HCT116 (cell line): ENCODE data around the gene PLA2G15. TPM values are rescaled to one million over a fixed set of nuclear protein-coding genes. Genes with fewer than 3 reads are reported as not detected.

Experiments used
- ATAC-seq: fragments of 200-7000 bp; cut with Tn5 transposase; 2 replicates; pipeline ENCODE4 v1.9.1; 2020; ENCODE audit warnings: mild to moderate bottlenecking, moderate library complexity
- BruUV-seq: library from RNA; stranded (reverse); fragments of 400-500 nt; replicated peaks from 2 replicates; lab custom pipeline; 2021; lab: Mats Ljungman, UMichigan
- CTCF ChIA-PET: fragments of 300-600 bp; sonication (Branson Sonifier 250); formaldehyde crosslinking; loops from one replicate; lab custom pipeline; 2021; ENCODE audit warnings: antibody characterized with exemption; lab: Charles Lee
- POLR2A ChIA-PET: fragments of 300-600, 350-600 bp; sonication (Branson Sonifier 250); formaldehyde crosslinking; loops from one replicate; lab custom pipeline; 2021; ENCODE audit warnings: antibody characterized with exemption; lab: Charles Lee
- RAD21 ChIA-PET, 2 experiments: fragments of 300-600 bp; sonication (Branson Sonifier 250); formaldehyde crosslinking; loops; one replicate each; lab custom pipeline; 2023; ENCODE audit warnings: low total read pairs in 2 of 2; ENCODE audit not compliant: uncharacterized antibody in 2 of 2, unreplicated experiment in 2 of 2, low non-redundant PET in 1 of 2; lab: Charles Lee
- DNase-seq: peaks from one replicate; pipeline ENCODE4 v3.0.0-alpha.2; 2010; ENCODE audit warnings: low read depth, low spot score
- H2AFZ ChIP-seq: fragments of 200-600 bp; shearing (Covaris generic), sonication (generic); 2 replicates; pipeline ENCODE4 v1.6.1; 2017; ENCODE audit warnings: low read depth, mixed run types, mixed read lengths, antibody characterized with exemption, low read length; ENCODE audit not compliant: poor library complexity, severe bottlenecking
- H3K27ac ChIP-seq: 2 replicates; pipeline ENCODE4 v1.5.1; 2012; ENCODE audit warnings: low read depth, low read length
- H3K27me3 ChIP-seq: fragments of 200-600 bp; sonication (generic); 2 replicates; pipeline ENCODE4 v1.6.1; 2016; ENCODE audit warnings: mixed run types, low read length, mixed read lengths; ENCODE audit not compliant: insufficient read depth
- H3K36me3 ChIP-seq, 2 experiments: fragments of 200-500 bp in 1 of 2; fragments of 200-600 bp in 1 of 2; sonication (Bioruptor generic) in 1 of 2; sonication (generic) in 1 of 2; 2 replicates each; pipeline versions ENCODE4 v1.5.1 to v1.6.1; 2014 to 2016; ENCODE audit warnings: low read length in 2 of 2, inconsistent platforms in 1 of 2, mixed read lengths in 1 of 2, mixed run types in 1 of 2; ENCODE audit not compliant: insufficient read depth in 2 of 2, control insufficient read depth in 1 of 2
- H3K4me1 ChIP-seq, 2 experiments: fragments of 200-600 bp in 1 of 2; sonication (generic) in 1 of 2; 2 replicates each; pipeline versions ENCODE4 v1.5.1 to v1.6.1; 2012 to 2017; ENCODE audit warnings: low read length in 2 of 2, inconsistent platforms in 1 of 2, mild to moderate bottlenecking in 1 of 2, mixed read lengths in 1 of 2, mixed run types in 1 of 2, moderate library complexity in 1 of 2; ENCODE audit not compliant: insufficient read depth in 2 of 2, control insufficient read depth in 1 of 2
- H3K4me2 ChIP-seq: fragments of 200-600 bp; sonication (generic); 2 replicates; pipeline ENCODE4 v1.6.1; 2017; ENCODE audit warnings: mixed run types, low read length, mixed read lengths
- H3K4me3 ChIP-seq, 2 experiments: fragments of 200-600 bp in 1 of 2; sonication (generic) in 1 of 2; replicated peaks in 1 of 2; 2 replicates each; pipeline ENCODE4 v1.5.1; 2011 to 2016; ENCODE audit warnings: low read length in 2 of 2, control low read depth in 1 of 2, low read depth in 1 of 2, mild to moderate bottlenecking in 1 of 2, mixed read lengths in 1 of 2, mixed run types in 1 of 2
- H3K79me2 ChIP-seq: fragments of 200-600 bp; sonication (generic); 2 replicates; pipeline ENCODE4 v1.6.1; 2017; ENCODE audit warnings: mild to moderate bottlenecking, mixed run types, low read length, moderate library complexity, mixed read lengths; ENCODE audit not compliant: insufficient read depth
- H3K9ac ChIP-seq: fragments of 200-600 bp; sonication (generic); 2 replicates; pipeline ENCODE4 v1.6.1; 2016; ENCODE audit warnings: low read length, mixed read lengths
- H3K9me2 ChIP-seq: fragments of 200-600 bp; sonication (generic), shearing (Covaris generic); 2 replicates; pipeline ENCODE4 v1.6.1; 2017; ENCODE audit warnings: mixed run types, mild to moderate bottlenecking, moderate library complexity; ENCODE audit not compliant: insufficient read depth
- H3K9me3 ChIP-seq, 2 experiments: fragments of 200-500 bp in 1 of 2; fragments of 200-600 bp in 1 of 2; sonication (Bioruptor generic) in 1 of 2; sonication (generic) in 1 of 2; 2 replicates each; pipeline ENCODE4 v1.6.1; 2014 to 2017; ENCODE audit warnings: low read length in 2 of 2, mixed read lengths in 2 of 2, inconsistent platforms in 1 of 2, low read depth in 1 of 2, mild to moderate bottlenecking in 1 of 2, mixed run types in 1 of 2, moderate library complexity in 1 of 2; ENCODE audit not compliant: control insufficient read depth in 1 of 2, insufficient read depth in 1 of 2
- H4K20me1 ChIP-seq: fragments of 200-600 bp; sonication (generic), shearing (Covaris generic); 2 replicates; pipeline ENCODE4 v1.6.1; 2017; ENCODE audit warnings: mixed run types, mild to moderate bottlenecking, moderate library complexity; ENCODE audit not compliant: insufficient read depth
- ATF3 ChIP-seq: IDR thresholded peaks from 2 replicates; pipeline ENCODE4 v1.6.1; 2012
- CEBPB ChIP-seq: IDR thresholded peaks from 2 replicates; pipeline ENCODE4 v1.6.1; 2012; ENCODE audit warnings: low read depth
- CTCF ChIP-seq, 3 experiments: fragments of 200-600 bp in 1 of 3; sonication (generic) in 1 of 3; IDR thresholded peaks in 2 of 3; conservative IDR thresholded peaks in 1 of 3; 2 replicates each; pipeline ENCODE4 v1.5.1; 2012 to 2017; ENCODE audit warnings: low read depth in 2 of 3, low read length in 2 of 3, antibody characterized with exemption in 1 of 3, borderline replicate concordance in 1 of 3, control low read depth in 1 of 3, mild to moderate bottlenecking in 1 of 3, mixed read lengths in 1 of 3, mixed run types in 1 of 3, moderate library complexity in 1 of 3; ENCODE audit not compliant: insufficient read depth in 1 of 3
- EGR1 ChIP-seq: IDR thresholded peaks from 2 replicates; pipeline ENCODE4 v1.6.1; 2012; ENCODE audit warnings: low read depth
- ELF1 ChIP-seq: IDR thresholded peaks from 2 replicates; pipeline ENCODE4 v1.6.1; 2012; ENCODE audit warnings: low read depth, borderline replicate concordance
- EZH2 ChIP-seq: fragments of 200-600 bp; sonication (generic); IDR thresholded peaks from 2 replicates; pipeline ENCODE4 v1.6.1; 2017; ENCODE audit warnings: antibody characterized with exemption, mixed run types
- EZH2phosphoT487 ChIP-seq: fragments of 200-600 bp; IDR thresholded peaks from 2 replicates; pipeline ENCODE4 v1.6.1; 2018; ENCODE audit warnings: antibody characterized with exemption, borderline replicate concordance
- FOSL1 ChIP-seq: IDR thresholded peaks from 2 replicates; pipeline ENCODE4 v1.6.1; 2012; ENCODE audit warnings: low read depth
- MAX ChIP-seq: IDR thresholded peaks from 2 replicates; pipeline ENCODE4 v1.6.1; 2012
- POLR2AphosphoS5 ChIP-seq: IDR thresholded peaks from 2 replicates; pipeline ENCODE4 v1.6.1; 2011; ENCODE audit warnings: mild to moderate bottlenecking, low read depth, low read length, moderate library complexity
- REST ChIP-seq: IDR thresholded peaks from 2 replicates; pipeline ENCODE4 v1.6.1; 2012; ENCODE audit warnings: low read depth
- SIN3A ChIP-seq: IDR thresholded peaks from 2 replicates; pipeline ENCODE4 v1.6.1; 2012; ENCODE audit warnings: low read depth
- SRF ChIP-seq: IDR thresholded peaks from 2 replicates; pipeline ENCODE4 v1.6.1; 2012; ENCODE audit warnings: low read depth
- TCF7L2 ChIP-seq: IDR thresholded peaks from 2 replicates; pipeline ENCODE4 v1.7.0; 2011; ENCODE audit warnings: borderline replicate concordance, inconsistent platforms; ENCODE audit not compliant: insufficient read depth, insufficient read length; ENCODE audit errors: extremely low read depth
- YY1 ChIP-seq: IDR thresholded peaks from 2 replicates; pipeline ENCODE4 v1.6.1; 2011; ENCODE audit warnings: low read length, low read depth, moderate library complexity, mild to moderate bottlenecking; ENCODE audit not compliant: insufficient replicate concordance; ENCODE audit errors: extremely low read depth
- ZBTB33 ChIP-seq: IDR thresholded peaks from 2 replicates; pipeline ENCODE4 v1.6.1; 2011; ENCODE audit warnings: mild to moderate bottlenecking, low read length, moderate library complexity; ENCODE audit not compliant: insufficient replicate concordance; ENCODE audit errors: extremely low read depth
- ZFX ChIP-seq: fragments of 450-650 bp; IDR thresholded peaks from 2 replicates; pipeline ENCODE4 v1.6.1; 2017
- intact Hi-C: fragments of 100-400 bp; cut with micrococcal nuclease; formaldehyde crosslinking; loops from 2 replicates; pipeline ENCODE4 v1.10.0; 2022
- total RNA-seq: library from RNA; stranded (reverse); gene quantifications from one replicate; pipeline ENCODE4 v1.2.1, GENCODE V29; 2021; ENCODE audit not compliant: unreplicated experiment

PLA2G15 gene
- total RNA-seq, 1 experiment from 2014 or later: 7.5 TPM

GRCh38 chr16:68217506-68217905 lies 27.7 kb upstream of the PLA2G15 start:
- BruUV-seq: no TSS peak
- POLR2A ChIA-PET: no interaction called here
- Histone ChIP-seq H3K4me2 (no peak overlapping the region), H3K27me3 (no peaks in the 10 kb centered on the region), H3K9me3 (no peaks in the 10 kb centered on the region), H3K4me1 (no peaks in the 10 kb centered on the region), H2AFZ (no peak overlapping the region), H4K20me1 (no peaks in the 10 kb centered on the region), H3K9me2 (no peaks in the 10 kb centered on the region), H3K4me3 (no peak overlapping the region), H3K9ac (no peak overlapping the region), H3K36me3 (no peaks in the 10 kb centered on the region), H3K79me2 (no peaks in the 10 kb centered on the region), H3K27ac (no peak overlapping the region)
- TF ChIP-seq EZH2 (no peak), POLR2AphosphoS5 (no peak), SIN3A (no peak), ATF3 (no peak), EGR1 (no peak), MAX (no peak), YY1 (no peak), CEBPB (no peak), FOSL1 (no peak), EZH2phosphoT487 (no peak), SRF (no peak), ZFX (no peak), ELF1 (no peak), TCF7L2 (no peak), ZBTB33 (no peak), CTCF (IDR thresholded peaks at IDR 0.05 in 2 of 3, conservative IDR thresholded peaks at IDR 0.05 in 1 of 3; ENCODE audit: borderline replicate concordance in 1 of 3, insufficient read depth in 1 of 3, low read depth in 2 of 3, low read length in 2 of 3) (no peak), REST (no peak)
- RAD21 ChIA-PET: interaction anchor here in 1 of 2 experiments (0.6 kb wide), 1 partner anchor 124 kb away, joined by 3 read pairs; no protein-coding TSS in a partner anchor
- DNase-seq (no peak), ATAC-seq (no peak)
- CTCF ChIA-PET: interaction anchor here (1.1 to 1.5 kb wide), 2 partner anchors 124 to 697 kb away, joined by 3 to 4 read pairs; no protein-coding TSS in a partner anchor
- intact Hi-C loops: no loop called here
